ENCODE measurements around the gene NRG3.

Gene NRG3

DNA sequence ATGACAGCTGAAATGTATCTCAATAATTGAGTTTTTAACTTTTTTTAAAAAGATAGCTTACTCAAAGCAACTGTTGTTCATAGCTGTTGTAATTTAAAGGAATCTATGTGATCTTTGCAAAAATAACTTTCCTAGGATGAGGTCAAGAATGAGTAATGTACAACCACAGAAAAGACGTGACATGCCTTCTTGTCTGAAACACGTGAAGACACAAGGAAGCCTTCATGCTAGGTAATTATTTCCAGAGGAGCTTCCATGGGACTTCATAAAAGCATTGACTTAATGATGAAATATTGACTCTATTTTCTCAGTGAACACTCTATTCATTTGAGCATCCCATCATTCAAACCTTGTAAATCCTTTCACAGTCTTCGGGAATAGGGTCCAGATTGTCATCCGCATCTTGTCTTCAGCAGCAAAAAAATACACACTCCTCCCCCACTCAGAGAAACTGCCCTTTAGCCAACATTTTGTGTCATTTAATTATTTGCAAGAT lies 528.0 kb downstream of the NRG3 start:
- no peak overlapping the region for H3K27ac ChIP-seq
- H3K27me3 ChIP-seq (replicated peaks) = no peaks in the 10 kb centered on the region
- no peak for DNase-seq
- no peaks in the 10 kb centered on the region for H3K36me3 ChIP-seq (replicated peaks)
- TF ChIP-seq, protein P1, sequence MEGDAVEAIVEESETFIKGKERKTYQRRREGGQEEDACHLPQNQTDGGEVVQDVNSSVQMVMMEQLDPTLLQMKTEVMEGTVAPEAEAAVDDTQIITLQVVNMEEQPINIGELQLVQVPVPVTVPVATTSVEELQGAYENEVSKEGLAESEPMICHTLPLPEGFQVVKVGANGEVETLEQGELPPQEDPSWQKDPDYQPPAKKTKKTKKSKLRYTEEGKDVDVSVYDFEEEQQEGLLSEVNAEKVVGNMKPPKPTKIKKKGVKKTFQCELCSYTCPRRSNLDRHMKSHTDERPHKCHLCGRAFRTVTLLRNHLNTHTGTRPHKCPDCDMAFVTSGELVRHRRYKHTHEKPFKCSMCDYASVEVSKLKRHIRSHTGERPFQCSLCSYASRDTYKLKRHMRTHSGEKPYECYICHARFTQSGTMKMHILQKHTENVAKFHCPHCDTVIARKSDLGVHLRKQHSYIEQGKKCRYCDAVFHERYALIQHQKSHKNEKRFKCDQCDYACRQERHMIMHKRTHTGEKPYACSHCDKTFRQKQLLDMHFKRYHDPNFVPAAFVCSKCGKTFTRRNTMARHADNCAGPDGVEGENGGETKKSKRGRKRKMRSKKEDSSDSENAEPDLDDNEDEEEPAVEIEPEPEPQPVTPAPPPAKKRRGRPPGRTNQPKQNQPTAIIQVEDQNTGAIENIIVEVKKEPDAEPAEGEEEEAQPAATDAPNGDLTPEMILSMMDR (IDR thresholded peaks at IDR 0.05; ENCODE audit: low read depth, low read length, missing control alignments) = no peak
- no peak overlapping the region for H3K4me3 ChIP-seq (ENCODE audit: low read depth, low read length)
- in situ Hi-C loops (cut with HindIII; ENCODE audit: low pct_ligation_motif_present, low sequenced_read_pairs) = no loop called here

- TF ChIP-seq, protein P1 (IDR thresholded peaks at IDR 0.05; ENCODE audit: low read depth, low read length, missing control alignments) = no peak
- no peaks in the 10 kb centered on the region for H3K27me3 ChIP-seq (replicated peaks)
- in situ Hi-C loops (cut with HindIII; ENCODE audit: low pct_ligation_motif_present, low sequenced_read_pairs) = no loop called here
- H3K4me3 ChIP-seq (ENCODE audit: low read depth, low read length) = no peak overlapping the region
- H3K36me3 ChIP-seq (replicated peaks) = no peaks in the 10 kb centered on the region
- DNase-seq = no peak
- no peak overlapping the region for H3K27ac ChIP-seq
These were observed 534.7 kb downstream of the NRG3 start for GRCh38 chr10:82409671-82410070.

DNA sequence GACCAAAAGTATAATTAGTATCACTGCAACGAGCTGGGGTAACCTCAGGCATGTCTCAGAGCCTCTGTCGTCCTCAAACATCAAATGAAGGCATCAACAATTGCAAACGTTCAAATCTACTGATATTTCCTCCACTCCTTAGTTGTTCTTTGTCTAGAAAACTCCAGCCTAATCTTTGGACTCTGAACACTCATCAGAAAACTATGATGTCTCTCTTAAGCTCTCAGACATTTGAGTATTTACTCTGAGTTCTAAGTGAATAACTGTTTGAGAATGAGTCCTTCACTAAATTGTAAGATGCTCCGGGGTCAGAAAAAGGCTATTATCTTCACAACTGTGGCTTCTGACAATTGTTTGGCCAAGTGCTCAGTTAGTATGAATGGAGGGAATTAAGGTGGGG lies 536.4 kb downstream of the NRG3 start:
- in situ Hi-C loops (cut with HindIII; ENCODE audit: low pct_ligation_motif_present, low sequenced_read_pairs) = no loop called here
- Histone ChIP-seq H3K4me3 (ENCODE audit: low read depth, low read length) (no peak overlapping the region), H3K27ac (no peak overlapping the region), H3K27me3 (replicated peaks) (no peaks in the 10 kb centered on the region), H3K36me3 (replicated peaks) (no peaks in the 10 kb centered on the region)
- TF ChIP-seq, protein P1 (IDR thresholded peaks at IDR 0.05; ENCODE audit: low read depth, low read length, missing control alignments) = no peak
- DNase-seq = no peak

DNA sequence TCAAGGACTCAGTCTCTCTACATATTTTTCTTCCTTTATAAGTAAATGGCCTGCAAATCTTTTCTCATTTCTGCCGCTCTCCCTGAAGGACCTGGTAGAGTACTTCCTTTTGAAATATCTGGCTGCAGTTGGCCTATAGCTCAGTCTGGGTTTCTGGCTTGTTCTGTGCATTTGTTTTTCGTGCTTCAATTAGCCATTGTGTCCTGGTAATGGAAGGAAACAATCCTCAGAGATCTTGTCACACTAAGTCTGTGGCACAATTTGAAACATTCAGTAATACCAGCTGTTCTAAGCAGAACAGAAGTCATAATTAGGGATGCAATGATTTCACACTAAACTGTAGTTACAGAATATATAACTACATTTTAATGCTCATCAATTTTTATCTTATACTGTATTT lies 545.0 kb downstream of the NRG3 start:
- Histone ChIP-seq H3K36me3 (replicated peaks) (no peaks in the 10 kb centered on the region), H3K4me3 (ENCODE audit: low read depth, low read length) (no peak overlapping the region), H3K27ac (no peak overlapping the region), H3K27me3 (replicated peaks) (no peaks in the 10 kb centered on the region)
- in situ Hi-C loops (cut with HindIII; ENCODE audit: low pct_ligation_motif_present, low sequenced_read_pairs) = no loop called here
- no peak for DNase-seq
- TF ChIP-seq, protein P1 (IDR thresholded peaks at IDR 0.05; ENCODE audit: low read depth, low read length, missing control alignments) = no peak

DNA sequence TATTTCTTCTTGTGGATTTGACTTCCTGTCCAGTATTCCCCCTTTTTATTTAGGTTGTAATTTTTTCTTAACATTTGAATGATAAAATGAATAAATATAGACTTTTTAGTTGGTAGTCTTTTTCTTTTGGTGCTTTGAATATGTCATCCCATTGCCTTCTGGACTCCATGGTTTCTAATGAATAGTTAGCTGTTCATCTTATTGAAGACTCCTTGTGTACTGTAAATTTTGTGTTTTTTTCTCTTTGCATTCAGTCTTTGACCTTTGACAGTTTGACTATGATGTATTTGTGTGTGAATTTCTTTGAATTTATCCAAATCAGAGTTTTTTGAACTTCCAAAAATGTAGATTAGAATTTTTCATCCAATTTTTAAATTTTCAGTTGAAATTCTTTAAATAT lies 554.3 kb downstream of the NRG3 start:
- TF ChIP-seq, protein P1 (IDR thresholded peaks at IDR 0.05; ENCODE audit: low read depth, low read length, missing control alignments) = no peak
- DNase-seq = no peak
- no peaks in the 10 kb centered on the region for H3K36me3 ChIP-seq (replicated peaks)
- H3K27me3 ChIP-seq (replicated peaks) = no peaks in the 10 kb centered on the region
- H3K27ac ChIP-seq = no peak overlapping the region
- in situ Hi-C loops (cut with HindIII; ENCODE audit: low pct_ligation_motif_present, low sequenced_read_pairs) = no loop called here
- H3K4me3 ChIP-seq (ENCODE audit: low read depth, low read length) = no peak overlapping the region

DNA sequence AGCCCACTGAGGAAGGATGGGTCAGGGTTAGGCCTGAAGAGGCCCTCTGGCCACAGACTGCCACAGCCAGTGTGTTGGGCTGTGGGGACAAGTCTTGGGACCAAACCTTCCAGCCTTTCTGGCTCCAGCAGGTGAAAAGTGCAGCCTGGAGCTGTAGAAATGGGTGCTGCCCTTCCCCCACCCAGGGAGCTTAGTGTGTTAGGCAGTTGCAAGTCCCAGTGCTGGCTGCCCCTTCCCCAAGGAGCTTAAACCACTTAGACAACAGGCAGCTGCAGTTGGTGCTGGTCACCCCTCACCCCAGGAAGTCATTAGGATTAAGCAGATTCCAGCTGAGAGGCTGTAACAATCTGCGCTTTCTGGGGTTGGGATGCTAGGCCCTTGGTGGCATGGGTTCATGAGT lies 563.3 kb downstream of the NRG3 start:
- Histone ChIP-seq H3K36me3 (replicated peaks) (no peaks in the 10 kb centered on the region), H3K4me3 (ENCODE audit: low read depth, low read length) (no peak overlapping the region), H3K27ac (no peak overlapping the region), H3K27me3 (replicated peaks) (no peaks in the 10 kb centered on the region)
- in situ Hi-C loops (cut with HindIII; ENCODE audit: low pct_ligation_motif_present, low sequenced_read_pairs) = no loop called here
- TF ChIP-seq, protein P1 (IDR thresholded peaks at IDR 0.05; ENCODE audit: low read depth, low read length, missing control alignments) = no peak
- DNase-seq = no peak

Measured in brain microvascular endothelial cell (primary cell).